ENCODE results near the gene CD84.
A peak's percentile ranks its signal among the peaks of the same experiment; 100 is the strongest.

Gene CD84

DNA sequence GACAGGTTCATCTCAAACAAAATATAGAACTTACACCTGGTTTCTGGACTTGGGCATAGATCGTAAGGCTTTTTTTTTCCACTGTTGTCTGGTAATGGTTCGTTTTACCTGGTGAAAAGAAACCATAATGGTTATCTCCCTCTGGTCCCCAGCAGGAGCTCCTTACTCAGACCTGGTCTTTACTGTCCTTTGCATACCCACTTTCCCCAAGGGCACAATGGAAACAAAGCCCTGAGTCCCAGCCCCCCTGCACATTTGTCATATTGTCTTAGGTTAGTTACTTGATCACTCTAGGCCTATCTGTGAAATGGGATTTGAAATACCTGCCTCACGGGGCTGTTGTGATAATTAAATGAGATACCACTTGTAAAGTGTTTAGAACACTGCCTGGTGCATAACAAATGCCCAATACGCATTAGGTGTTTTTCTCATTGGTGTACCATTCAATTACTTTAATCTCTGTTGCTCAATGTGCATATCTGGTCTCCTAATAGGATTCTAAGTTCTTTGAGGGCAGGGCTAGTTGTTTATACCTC lies 40.5 kb upstream of the CD84 start:
- H3K9ac ChIP-seq (ENCODE audit: low read length), result no peak overlapping the region
- H2AK5ac ChIP-seq (ENCODE audit: low read length), result no peak overlapping the region
- H4K8ac ChIP-seq (ENCODE audit: low read depth, low read length), result no peak overlapping the region
- no peak overlapping the region for H3K27ac ChIP-seq (ENCODE audit: low read depth, low read length)
- DNase-seq, result no peak
- no peak overlapping the region for H3K14ac ChIP-seq (ENCODE audit: low read length)
- no peak overlapping the region for H3K18ac ChIP-seq (ENCODE audit: low read length)
- no peak overlapping the region for H3K4ac ChIP-seq (ENCODE audit: low read depth, low read length)
- no peaks in the 10 kb centered on the region for H3K27me3 ChIP-seq (ENCODE audit: insufficient read depth, low read length)
- H2AFZ ChIP-seq (ENCODE audit: insufficient read depth, low read length, poor library complexity), result no peak overlapping the region
- no peaks in the 10 kb centered on the region for H3K79me1 ChIP-seq (ENCODE audit: low read length)
- H4K91ac ChIP-seq (ENCODE audit: low read depth, low read length), result no peak overlapping the region
- H2BK120ac ChIP-seq (ENCODE audit: insufficient read depth, low read length, poor library complexity), result no peak overlapping the region
- no peaks in the 10 kb centered on the region for H3K9me3 ChIP-seq (ENCODE audit: insufficient read depth, low read depth, low read length)
- no peaks in the 10 kb centered on the region for H3K36me3 ChIP-seq (ENCODE audit: control insufficient read depth in 1 of 2, insufficient read depth in 2 of 2, low read length in 2 of 2)
- peaks cover 0 to 3% of the 10 kb centered on the region in 2 experiments for H3K4me1 ChIP-seq (ENCODE audit: control insufficient read depth in 1 of 2, insufficient read depth in 2 of 2, low read length in 2 of 2)
- WGBS (ENCODE audit: extremely low coverage, insufficient coverage, insufficient read length), result no CpG with 5 or more reads among the region's 4 CpGs
- H4K12ac ChIP-seq (ENCODE audit: low read depth, low read length), result no peak overlapping the region
- no peak overlapping the region for H3K4me3 ChIP-seq (ENCODE audit: low read depth, low read length)
- H2BK12ac ChIP-seq (ENCODE audit: low read length), result no peak overlapping the region
- no peaks in the 10 kb centered on the region for H3K79me2 ChIP-seq (ENCODE audit: control insufficient read depth, insufficient read depth, low read length, poor library complexity)
- no peak overlapping the region for H2BK5ac ChIP-seq (ENCODE audit: low read depth, low read length, poor library complexity)
- H3K4me2 ChIP-seq (ENCODE audit: low read length), result no peak overlapping the region
- no peak overlapping the region for H3K23ac ChIP-seq (ENCODE audit: low read length)

DNA sequence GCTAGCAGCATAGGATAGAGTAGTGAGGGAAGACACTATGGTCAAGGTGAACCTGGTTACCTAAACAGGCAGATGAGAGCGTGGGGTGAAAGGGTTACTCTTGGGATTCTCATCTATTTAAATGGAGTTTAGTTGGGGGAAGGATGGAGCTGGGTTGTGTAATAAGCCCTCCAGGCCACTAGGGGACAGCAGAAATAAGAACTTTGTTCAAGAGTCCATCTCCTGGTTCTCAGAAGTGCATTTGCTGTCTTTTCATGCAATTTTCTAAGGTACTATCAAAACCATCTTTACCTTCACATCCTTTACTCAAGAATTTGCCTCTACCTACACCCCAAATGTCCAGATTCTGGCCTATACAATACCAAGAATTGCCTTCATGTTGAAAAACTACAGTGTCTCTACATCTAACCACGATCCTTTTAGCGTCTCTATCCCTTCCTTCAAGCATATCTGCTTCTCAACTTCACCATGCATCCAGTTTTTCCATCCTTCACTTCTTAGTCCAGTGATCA lies 39.5 kb upstream of the CD84 start:
- Histone ChIP-seq H2BK120ac (ENCODE audit: insufficient read depth, low read length, poor library complexity) (no peak overlapping the region), H4K91ac (ENCODE audit: low read depth, low read length) (no peak overlapping the region), H3K79me2 (ENCODE audit: control insufficient read depth, insufficient read depth, low read length, poor library complexity) (no peaks in the 10 kb centered on the region), H3K4me1 (ENCODE audit: control insufficient read depth in 1 of 2, insufficient read depth in 2 of 2, low read length in 2 of 2) (peaks cover 0 to 3% of the 10 kb centered on the region in 2 experiments), H2AFZ (ENCODE audit: insufficient read depth, low read length, poor library complexity) (no peak overlapping the region), H3K9me3 (ENCODE audit: insufficient read depth, low read depth, low read length) (no peaks in the 10 kb centered on the region), H3K27ac (ENCODE audit: low read depth, low read length) (no peak overlapping the region), H3K27me3 (ENCODE audit: insufficient read depth, low read length) (no peaks in the 10 kb centered on the region), H4K8ac (ENCODE audit: low read depth, low read length) (no peak overlapping the region), H2AK5ac (ENCODE audit: low read length) (no peak overlapping the region), H3K4ac (ENCODE audit: low read depth, low read length) (no peak overlapping the region), H3K9ac (ENCODE audit: low read length) (no peak overlapping the region), H2BK12ac (ENCODE audit: low read length) (no peak overlapping the region), H3K18ac (ENCODE audit: low read length) (no peak overlapping the region), H3K36me3 (ENCODE audit: control insufficient read depth in 1 of 2, insufficient read depth in 2 of 2, low read length in 2 of 2) (no peaks in the 10 kb centered on the region), H3K14ac (ENCODE audit: low read length) (no peak overlapping the region), H3K4me3 (ENCODE audit: low read depth, low read length) (no peak overlapping the region), H3K23ac (ENCODE audit: low read length) (no peak overlapping the region), H3K79me1 (ENCODE audit: low read length) (no peaks in the 10 kb centered on the region), H3K4me2 (ENCODE audit: low read length) (no peak overlapping the region), H4K12ac (ENCODE audit: low read depth, low read length) (no peak overlapping the region), H2BK5ac (ENCODE audit: low read depth, low read length, poor library complexity) (no peak overlapping the region)
- no CpG with 5 or more reads among the region's 3 CpGs for WGBS (ENCODE audit: extremely low coverage, insufficient coverage, insufficient read length)
- peak in 1 of 2 donors; percentile 30 for DNase-seq

DNA sequence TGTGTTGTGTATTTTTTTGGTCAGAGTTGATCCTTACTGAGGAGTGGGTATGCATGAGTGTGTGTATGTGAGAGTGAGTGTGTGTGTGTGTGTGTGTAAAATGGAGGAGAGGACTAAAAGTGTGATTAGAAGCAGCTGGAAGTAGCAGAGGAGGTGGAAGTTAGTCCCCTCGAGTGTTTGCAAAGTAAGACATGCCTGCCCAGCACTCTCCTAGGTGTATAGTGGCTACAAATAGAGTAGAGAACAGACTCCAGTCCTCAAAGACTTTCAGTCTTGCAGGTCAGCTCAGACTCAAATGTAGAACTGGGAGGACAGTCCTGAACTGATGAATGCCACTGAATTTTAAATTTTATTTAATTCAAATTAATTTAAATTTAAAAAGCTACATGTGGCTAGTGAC lies 39.0 kb upstream of the CD84 start:
- no peaks in the 10 kb centered on the region for H3K79me1 ChIP-seq (ENCODE audit: low read length)
- DNase-seq, result no peak
- no peak overlapping the region for H4K91ac ChIP-seq (ENCODE audit: low read depth, low read length)
- H3K14ac ChIP-seq (ENCODE audit: low read length), result no peak overlapping the region
- H3K36me3 ChIP-seq (ENCODE audit: control insufficient read depth in 1 of 2, insufficient read depth in 2 of 2, low read length in 2 of 2), result no peaks in the 10 kb centered on the region
- H3K18ac ChIP-seq (ENCODE audit: low read length), result no peak overlapping the region
- no peaks in the 10 kb centered on the region for H3K9me3 ChIP-seq (ENCODE audit: insufficient read depth, low read depth, low read length)
- no peak overlapping the region for H2BK5ac ChIP-seq (ENCODE audit: low read depth, low read length, poor library complexity)
- no peaks in the 10 kb centered on the region for H3K27me3 ChIP-seq (ENCODE audit: insufficient read depth, low read length)
- H4K8ac ChIP-seq (ENCODE audit: low read depth, low read length), result no peak overlapping the region
- H3K4ac ChIP-seq (ENCODE audit: low read depth, low read length), result no peak overlapping the region
- no peak overlapping the region for H3K9ac ChIP-seq (ENCODE audit: low read length)
- no peak overlapping the region for H2BK120ac ChIP-seq (ENCODE audit: insufficient read depth, low read length, poor library complexity)
- WGBS (ENCODE audit: extremely low coverage, insufficient coverage, insufficient read length), result no CpG with 5 or more reads among the region's 1 CpG
- no peak overlapping the region for H2BK12ac ChIP-seq (ENCODE audit: low read length)
- H3K4me3 ChIP-seq (ENCODE audit: low read depth, low read length), result no peak overlapping the region
- no peak overlapping the region for H3K23ac ChIP-seq (ENCODE audit: low read length)
- peaks cover 0 to 3% of the 10 kb centered on the region in 2 experiments for H3K4me1 ChIP-seq (ENCODE audit: control insufficient read depth in 1 of 2, insufficient read depth in 2 of 2, low read length in 2 of 2)
- no peaks in the 10 kb centered on the region for H3K79me2 ChIP-seq (ENCODE audit: control insufficient read depth, insufficient read depth, low read length, poor library complexity)
- no peak overlapping the region for H2AK5ac ChIP-seq (ENCODE audit: low read length)
- H3K27ac ChIP-seq (ENCODE audit: low read depth, low read length), result no peak overlapping the region
- no peak overlapping the region for H4K12ac ChIP-seq (ENCODE audit: low read depth, low read length)
- H2AFZ ChIP-seq (ENCODE audit: insufficient read depth, low read length, poor library complexity), result no peak overlapping the region
- peak overlapping the region; percentile 19 for H3K4me2 ChIP-seq (ENCODE audit: low read length)

DNA sequence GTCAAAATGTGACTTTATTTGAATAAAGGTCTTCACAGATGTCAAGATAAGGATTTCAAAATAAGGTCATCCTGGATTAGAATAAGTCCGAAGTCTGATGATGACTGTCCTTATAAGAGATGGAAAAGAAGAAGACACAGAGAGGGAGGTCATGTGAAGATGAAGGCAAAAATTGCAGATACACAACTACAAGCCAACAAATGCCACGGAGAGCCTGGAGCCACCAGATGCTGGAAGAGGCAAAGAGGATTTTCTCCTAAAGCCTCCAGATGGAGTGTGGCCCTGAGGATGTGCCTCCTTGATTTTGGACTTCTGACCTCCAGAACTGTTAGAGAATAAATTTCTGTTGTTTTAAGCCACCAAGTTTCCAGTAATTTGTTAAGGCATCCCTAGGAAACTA lies 36.4 kb upstream of the CD84 start:
- H3K4me3 ChIP-seq (ENCODE audit: low read depth, low read length), result no peak overlapping the region
- no peak overlapping the region for H2BK12ac ChIP-seq (ENCODE audit: low read length)
- H3K9me3 ChIP-seq (ENCODE audit: insufficient read depth, low read depth, low read length), result no peaks in the 10 kb centered on the region
- H3K4me2 ChIP-seq (ENCODE audit: low read length), result no peak overlapping the region
- H2AK5ac ChIP-seq (ENCODE audit: low read length), result no peak overlapping the region
- no peak for DNase-seq
- H3K36me3 ChIP-seq (ENCODE audit: control insufficient read depth in 1 of 2, insufficient read depth in 2 of 2, low read length in 2 of 2), result no peaks in the 10 kb centered on the region
- no peak overlapping the region for H3K18ac ChIP-seq (ENCODE audit: low read length)
- H3K79me2 ChIP-seq (ENCODE audit: control insufficient read depth, insufficient read depth, low read length, poor library complexity), result no peaks in the 10 kb centered on the region
- no peaks in the 10 kb centered on the region for H3K79me1 ChIP-seq (ENCODE audit: low read length)
- H3K27ac ChIP-seq (ENCODE audit: low read depth, low read length), result no peak overlapping the region
- H4K91ac ChIP-seq (ENCODE audit: low read depth, low read length), result no peak overlapping the region
- H3K27me3 ChIP-seq (ENCODE audit: insufficient read depth, low read length), result no peaks in the 10 kb centered on the region
- no peak overlapping the region for H2BK120ac ChIP-seq (ENCODE audit: insufficient read depth, low read length, poor library complexity)
- no CpG with 5 or more reads among the region's 2 CpGs for WGBS (ENCODE audit: extremely low coverage, insufficient coverage, insufficient read length)
- H3K23ac ChIP-seq (ENCODE audit: low read length), result no peak overlapping the region
- no peak overlapping the region for H3K9ac ChIP-seq (ENCODE audit: low read length)
- H4K8ac ChIP-seq (ENCODE audit: low read depth, low read length), result no peak overlapping the region
- H3K4me1 ChIP-seq (ENCODE audit: control insufficient read depth in 1 of 2, insufficient read depth in 2 of 2, low read length in 2 of 2), result no peaks in the 10 kb centered on the region
- no peak overlapping the region for H2BK5ac ChIP-seq (ENCODE audit: low read depth, low read length, poor library complexity)
- no peak overlapping the region for H4K12ac ChIP-seq (ENCODE audit: low read depth, low read length)
- no peak overlapping the region for H2AFZ ChIP-seq (ENCODE audit: insufficient read depth, low read length, poor library complexity)
- no peak overlapping the region for H3K14ac ChIP-seq (ENCODE audit: low read length)
- no peak overlapping the region for H3K4ac ChIP-seq (ENCODE audit: low read depth, low read length)

Data from trophoblast cell (in vitro differentiated cells and primary cell).